Measurements from ENCODE around the gene VIPR1. TPM values are rescaled to one million over a fixed set of nuclear protein-coding genes. Genes with fewer than 3 reads are reported as not detected.

The VIPR1 gene
- total RNA-seq, 4 donors from 2014 or later: 121 to 565 (median 254) TPM

DNA sequence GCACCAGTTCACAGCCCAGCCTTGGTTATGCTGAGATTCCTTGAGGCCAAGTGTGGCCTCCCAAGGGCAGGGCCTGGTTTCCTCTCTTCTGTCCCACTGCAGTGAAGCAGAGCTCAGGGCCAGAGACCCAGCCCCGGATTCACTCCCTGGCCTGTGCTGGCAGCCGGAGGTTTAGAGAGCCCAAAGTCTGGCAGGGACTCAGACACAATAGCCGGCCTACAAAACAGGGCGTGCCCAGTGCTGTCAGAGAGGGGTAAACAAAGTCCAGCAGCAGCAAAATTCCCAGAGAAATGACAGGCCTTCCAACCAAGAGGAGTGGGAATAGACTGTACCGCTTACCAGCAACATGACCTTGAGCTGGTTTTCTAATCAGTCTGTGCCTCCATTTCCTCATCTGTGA lies 14.0 kb downstream of the VIPR1 start:
- peak overlapping the region; percentile 76 to 86 (median 79) for H3K27ac ChIP-seq
- in situ Hi-C loops (cut with MboI; ENCODE audit: low pct_ligation_motif_present in 1 of 4, low pct_unique_long_range_greater_than_20kb in 1 of 4, low sequenced_read_pairs in 3 of 4): no loop called here
- no peaks in the 10 kb centered on the region for H3K27me3 ChIP-seq
- TF ChIP-seq EP300 (IDR thresholded peaks at IDR 0.05; ENCODE audit: low read depth) (no peak), POLR2A (IDR thresholded peaks at IDR 0.05) (peak; percentile 43), POLR2AphosphoS5 (IDR thresholded peaks at IDR 0.05) (peak in 2 of 3 donors; percentile 38 to 62)
- H3K4me1 ChIP-seq: peaks cover 19 to 71% (median 41%) of the 10 kb centered on the region in 4 donors
- 43% methylated on average over 5 of the region's 5 CpGs; no CpG with 5 or more reads in 1 of the 2 donors for WGBS, 2 donors (ENCODE audit: low coverage in 1 of 2)
- no peak overlapping the region for H3K4me3 ChIP-seq
- intact Hi-C loops (cut with DNase I; ENCODE audit: low total_unique reads): no loop called here
- no peaks in the 10 kb centered on the region for H3K9me3 ChIP-seq
- H3K36me3 ChIP-seq: no peaks in the 10 kb centered on the region
- peak; percentile 81 for DNase-seq

DNA sequence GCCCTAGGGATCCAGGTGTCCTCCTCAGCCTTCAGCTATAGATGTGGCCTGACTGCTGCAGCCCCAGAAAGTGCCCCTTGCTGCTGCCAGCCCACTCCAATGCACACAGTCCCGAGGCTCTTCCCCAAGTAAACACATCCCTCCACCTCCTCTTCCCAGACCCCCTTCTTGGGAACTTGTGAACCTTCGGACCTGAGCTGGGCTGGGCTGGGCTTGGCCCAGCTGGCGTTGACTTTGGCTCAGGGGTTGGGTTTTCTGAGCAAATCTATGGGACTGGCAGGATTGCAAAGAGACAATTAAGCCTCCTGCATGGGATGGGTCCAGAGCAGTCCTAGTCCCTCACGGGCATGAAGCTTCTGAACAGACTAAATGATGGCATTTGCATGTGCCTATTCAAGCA lies 14.7 kb downstream of the VIPR1 start:
- Histone ChIP-seq H3K9me3 (no peaks in the 10 kb centered on the region), H3K4me3 (no peak overlapping the region), H3K36me3 (no peaks in the 10 kb centered on the region), H3K27me3 (no peaks in the 10 kb centered on the region), H3K4me1 (peaks cover 19 to 66% (median 41%) of the 10 kb centered on the region in 4 donors), H3K27ac (peak overlapping the region; percentile 76 to 86 (median 79))
- DNase-seq: peak; percentile 61
- 40% methylated on average over 4 of the region's 4 CpGs; no CpG with 5 or more reads in 1 of the 2 donors for WGBS, 2 donors (ENCODE audit: low coverage in 1 of 2)
- TF ChIP-seq CTCF (IDR thresholded peaks at IDR 0.05) (no peak), EP300 (IDR thresholded peaks at IDR 0.05; ENCODE audit: low read depth) (no peak), POLR2A (IDR thresholded peaks at IDR 0.05) (peak; percentile 12)
- intact Hi-C loops (cut with DNase I; ENCODE audit: low total_unique reads) (no loop called here), in situ Hi-C loops (cut with MboI; ENCODE audit: low pct_ligation_motif_present in 1 of 4, low pct_unique_long_range_greater_than_20kb in 1 of 4, low sequenced_read_pairs in 3 of 4) (no loop called here)

DNA sequence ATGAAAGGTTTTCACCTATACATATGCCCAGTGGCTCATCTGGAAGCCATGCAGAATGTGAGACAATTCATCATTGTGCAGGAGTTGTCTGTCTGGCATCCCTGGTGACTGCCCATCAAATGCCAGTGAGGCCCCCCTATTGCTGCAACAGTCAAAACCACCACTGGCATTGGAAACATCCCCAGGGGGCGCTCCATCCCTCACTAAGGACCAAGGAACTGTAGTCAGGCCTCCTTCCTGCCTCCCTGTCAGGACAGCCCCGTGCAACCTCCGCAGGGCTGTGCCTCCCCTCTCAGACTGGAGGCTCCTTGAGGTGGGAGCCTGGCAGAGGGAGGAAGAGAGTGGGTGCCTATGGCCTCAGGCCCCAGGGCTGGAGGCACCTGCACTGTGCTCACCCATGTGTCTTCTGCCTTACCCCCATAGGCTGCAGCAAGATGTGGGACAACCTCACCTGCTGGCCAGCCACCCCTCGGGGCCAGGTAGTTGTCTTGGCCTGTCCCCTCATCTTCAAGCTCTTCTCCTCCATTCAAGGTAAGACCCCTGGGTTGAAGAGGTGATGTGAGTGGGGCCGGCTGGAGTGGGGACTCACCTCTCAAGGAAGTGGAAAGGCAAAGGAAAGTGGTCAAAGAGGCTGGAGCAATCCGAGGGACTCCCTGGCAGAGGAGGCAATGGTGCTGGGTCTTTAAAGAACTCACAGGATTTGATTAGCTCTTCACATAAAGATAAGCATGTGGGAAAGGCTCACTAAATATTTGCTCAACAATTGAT lies 16.5 kb downstream of the VIPR1 start:
- TF ChIP-seq CTCF (IDR thresholded peaks at IDR 0.05) (no peak), POLR2AphosphoS5 (IDR thresholded peaks at IDR 0.05) (no peak), EP300 (IDR thresholded peaks at IDR 0.05; ENCODE audit: low read depth) (no peak), POLR2A (IDR thresholded peaks at IDR 0.05) (no peak)
- Histone ChIP-seq H3K27ac (peak overlapping the region in 3 of 4 donors; percentile 55 to 64 (median 61)), H3K4me3 (no peak overlapping the region), H3K9me3 (no peaks in the 10 kb centered on the region), H3K4me1 (peaks cover 19 to 66% (median 41%) of the 10 kb centered on the region in 4 donors), H3K36me3 (no peaks in the 10 kb centered on the region), H3K27me3 (no peaks in the 10 kb centered on the region)
- intact Hi-C loops (cut with DNase I; ENCODE audit: low total_unique reads): no loop called here
- 43 to 80% methylated on average over 1 to 4 of the region's 6 CpGs for WGBS, 2 donors (ENCODE audit: low coverage in 1 of 2)
- in situ Hi-C loops (cut with MboI; ENCODE audit: low pct_ligation_motif_present in 1 of 4, low pct_unique_long_range_greater_than_20kb in 1 of 4, low sequenced_read_pairs in 3 of 4): no loop called here
- no peak for DNase-seq

GRCh38 chr3:42519568-42519962 lies 17.1 kb downstream of the VIPR1 start:
- WGBS, 2 donors (ENCODE audit: low coverage in 1 of 2): 70 to 73% methylated on average over 2 of the region's 2 CpGs
- intact Hi-C loops (cut with DNase I; ENCODE audit: low total_unique reads): no loop called here
- DNase-seq: no peak
- no peak overlapping the region for H3K4me3 ChIP-seq
- TF ChIP-seq EP300 (IDR thresholded peaks at IDR 0.05; ENCODE audit: low read depth) (no peak), CTCF (IDR thresholded peaks at IDR 0.05) (no peak), POLR2A (IDR thresholded peaks at IDR 0.05) (no peak), POLR2AphosphoS5 (IDR thresholded peaks at IDR 0.05) (no peak)
- H3K27ac ChIP-seq: peak overlapping the region; percentile 49 to 64 (median 58)
- H3K9me3 ChIP-seq: no peaks in the 10 kb centered on the region
- no peaks in the 10 kb centered on the region for H3K27me3 ChIP-seq
- no peaks in the 10 kb centered on the region for H3K36me3 ChIP-seq
- in situ Hi-C loops (cut with MboI; ENCODE audit: low pct_ligation_motif_present in 1 of 4, low pct_unique_long_range_greater_than_20kb in 1 of 4, low sequenced_read_pairs in 3 of 4): no loop called here
- peaks cover 19 to 63% (median 41%) of the 10 kb centered on the region in 4 donors for H3K4me1 ChIP-seq
